HG02678 (cell line): ENCODE measurements around the gene TRAF5.

ENCODE experiments used
- ATAC-seq: cut with Tn5 transposase; IDR thresholded peaks from one replicate; pipeline ENCODE4 v1.9.1; 2021; ENCODE audit warnings: mild to moderate bottlenecking, moderate library complexity; ENCODE audit not compliant: unreplicated experiment

TRAF5 gene

GRCh38 chr1:211420389-211420788 lies 93.8 kb downstream of the TRAF5 start:
- ATAC-seq = no peak

DNA sequence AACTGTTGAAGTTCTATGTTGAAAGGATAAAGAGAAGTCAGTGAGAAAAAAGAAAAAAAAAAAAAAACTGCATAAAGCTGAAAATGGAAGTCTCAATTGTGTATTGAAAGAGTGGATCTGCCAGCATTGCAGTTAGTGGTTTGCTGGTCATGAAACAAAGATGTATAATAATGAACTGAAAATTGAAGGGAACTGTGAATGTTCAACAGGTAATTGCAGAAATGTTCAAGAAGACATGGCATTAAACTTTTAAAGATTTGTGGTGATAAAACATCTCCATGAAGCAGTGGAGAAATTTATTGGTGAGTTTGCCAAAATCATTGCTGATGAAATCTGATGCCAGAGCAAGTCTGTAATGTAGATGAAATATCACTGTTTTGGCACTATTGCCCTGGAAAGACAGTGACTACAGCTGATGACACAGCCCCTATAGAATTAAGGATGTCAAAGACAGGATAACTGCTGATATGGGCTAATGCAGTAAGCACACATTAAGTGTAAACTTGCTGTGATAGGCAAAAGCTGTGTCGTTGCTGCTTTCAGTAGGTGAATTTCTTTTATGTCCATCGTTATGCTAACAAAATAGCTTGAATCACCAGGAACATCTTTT lies 94.3 kb downstream of the TRAF5 start:
- ATAC-seq = no peak

DNA sequence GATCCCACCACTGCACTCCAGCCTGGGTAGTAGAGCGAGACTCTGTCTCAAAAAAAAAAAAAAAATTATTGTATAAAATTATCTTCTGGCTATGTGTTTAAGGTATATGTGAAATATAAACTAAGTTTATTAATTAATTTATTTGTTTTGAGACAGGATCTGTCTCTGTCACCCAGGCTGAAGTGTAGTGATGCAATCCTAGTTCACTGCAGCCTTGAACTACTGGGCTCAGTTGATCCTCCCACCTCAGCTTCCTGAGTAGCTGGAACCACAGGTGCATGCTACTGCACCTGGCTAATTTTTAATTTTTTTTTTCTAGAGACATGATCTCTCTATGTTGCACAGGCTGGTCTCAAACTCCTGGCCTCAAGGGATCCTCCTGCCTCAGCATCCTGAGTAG lies 97.4 kb downstream of the TRAF5 start:
- no peak for ATAC-seq
